Measurements from ENCODE around the gene WWOX.

GRCh38 chr16:79006206-79006605 lies 906.8 kb downstream of the WWOX start:
- TF ChIP-seq, protein P1, sequence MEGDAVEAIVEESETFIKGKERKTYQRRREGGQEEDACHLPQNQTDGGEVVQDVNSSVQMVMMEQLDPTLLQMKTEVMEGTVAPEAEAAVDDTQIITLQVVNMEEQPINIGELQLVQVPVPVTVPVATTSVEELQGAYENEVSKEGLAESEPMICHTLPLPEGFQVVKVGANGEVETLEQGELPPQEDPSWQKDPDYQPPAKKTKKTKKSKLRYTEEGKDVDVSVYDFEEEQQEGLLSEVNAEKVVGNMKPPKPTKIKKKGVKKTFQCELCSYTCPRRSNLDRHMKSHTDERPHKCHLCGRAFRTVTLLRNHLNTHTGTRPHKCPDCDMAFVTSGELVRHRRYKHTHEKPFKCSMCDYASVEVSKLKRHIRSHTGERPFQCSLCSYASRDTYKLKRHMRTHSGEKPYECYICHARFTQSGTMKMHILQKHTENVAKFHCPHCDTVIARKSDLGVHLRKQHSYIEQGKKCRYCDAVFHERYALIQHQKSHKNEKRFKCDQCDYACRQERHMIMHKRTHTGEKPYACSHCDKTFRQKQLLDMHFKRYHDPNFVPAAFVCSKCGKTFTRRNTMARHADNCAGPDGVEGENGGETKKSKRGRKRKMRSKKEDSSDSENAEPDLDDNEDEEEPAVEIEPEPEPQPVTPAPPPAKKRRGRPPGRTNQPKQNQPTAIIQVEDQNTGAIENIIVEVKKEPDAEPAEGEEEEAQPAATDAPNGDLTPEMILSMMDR (IDR thresholded peaks at IDR 0.05): no peak
- TF ChIP-seq JUNB (IDR thresholded peaks at IDR 0.05) (no peak), RAD21 (conservative IDR thresholded peaks at IDR 0.05 in 1 of 2, IDR thresholded peaks at IDR 0.05 in 1 of 2) (no peak), CHD4 (IDR thresholded peaks at IDR 0.05; ENCODE audit: borderline replicate concordance) (no peak)
- TF ChIP-seq, protein P2, sequence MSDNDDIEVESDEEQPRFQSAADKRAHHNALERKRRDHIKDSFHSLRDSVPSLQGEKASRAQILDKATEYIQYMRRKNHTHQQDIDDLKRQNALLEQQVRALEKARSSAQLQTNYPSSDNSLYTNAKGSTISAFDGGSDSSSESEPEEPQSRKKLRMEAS (IDR thresholded peaks at IDR 0.05): no peak
